Measurements from ENCODE around the gene SERTAD3. TPM values are rescaled to one million over a fixed set of nuclear protein-coding genes. Genes with fewer than 3 reads are reported as not detected.

The SERTAD3 gene
- total and polyA plus RNA-seq, 2 of the 8 experiments (the other 6 are each of a cell fraction or from before 2014, with no cell fraction given) = 15.1 to 32.1 TPM

GRCh38 chr19:40444825-40445312 is 734 bp upstream of the SERTAD3 start (continued):
- TF ChIP-seq NANOG (IDR thresholded peaks at IDR 0.05; ENCODE audit: insufficient read depth, low read depth, low read length, poor library complexity, severe bottlenecking) (no peak), BCL11A (IDR thresholded peaks at IDR 0.05; ENCODE audit: low read depth in 2 of 2, low read length in 2 of 2) (no peak), POLR2AphosphoS5 (IDR thresholded peaks at IDR 0.05; ENCODE audit: low read depth, low read length) (peak; percentile 72; the same call in 1 of the 2 replicates), TAF1 (IDR thresholded peaks at IDR 0.05; ENCODE audit: low read depth, low read length) (peak; percentile 73; the same call in 1 of the 2 replicates), FOSL1 (IDR thresholded peaks at IDR 0.05; ENCODE audit: insufficient read depth, low read depth, low read length) (no peak), BACH1 (IDR thresholded peaks at IDR 0.05; ENCODE audit: low read length) (no peak), SAP30 (IDR thresholded peaks at IDR 0.05; ENCODE audit: insufficient read depth, insufficient replicate concordance, low read length) (no peak), ASH2L (IDR thresholded peaks at IDR 0.05; ENCODE audit: low read length) (peak; percentile 26), RAD21 (IDR thresholded peaks at IDR 0.05 in 1 of 2, conservative IDR thresholded peaks at IDR 0.05 in 1 of 2; ENCODE audit: low read depth in 2 of 2, low read length in 2 of 2) (peak; percentile 46 to 52), POLR2A (IDR thresholded peaks at IDR 0.05; ENCODE audit: control extremely low read depth in 1 of 2, low read depth in 2 of 2, low read length in 2 of 2) (peak in 1 of 2 experiments; percentile 42; a peak in 1 of 3 replicates), SP1 (IDR thresholded peaks at IDR 0.05; ENCODE audit: low read depth, low read length) (no peak), RXRA (IDR thresholded peaks at IDR 0.05; ENCODE audit: insufficient read depth, low read depth, low read length) (no peak), RBBP5 (IDR thresholded peaks at IDR 0.05; ENCODE audit: borderline replicate concordance, low read depth, low read length) (no peak), PHF8 (conservative IDR thresholded peaks at IDR 0.05; ENCODE audit: low read depth, low read length) (0 out of 2 replicates have a peak, but pooled peaks have one; percentile 13)
